B cell (primary cell): ENCODE data around the gene ITGB2. TPM values are rescaled to one million over a fixed set of nuclear protein-coding genes. Genes with fewer than 3 reads are reported as not detected.

Source experiments
- ATAC-seq: fragments of 200-7000 bp; cut with Tn5 transposase; one replicate; pipeline ENCODE4 v1.10.0; 2021; ENCODE audit warnings: low read depth, mild to moderate bottlenecking, moderate number of reproducible peaks, moderate library complexity
- CTCF ChIA-PET: fragments of 350-600 bp; sonication (Branson Sonifier 250); formaldehyde crosslinking; loops from one replicate; lab custom pipeline; 2021; ENCODE audit warnings: antibody characterized with exemption, inconsistent platforms; lab: Charles Lee
- POLR2A ChIA-PET: fragments of 350-600 bp; sonication (Branson Sonifier 250); formaldehyde crosslinking; loops from one replicate; lab custom pipeline; 2021; ENCODE audit warnings: antibody characterized with exemption; lab: Charles Lee
- DNase-seq: peaks from one replicate; pipeline ENCODE4 v3.0.0; 2013
- H2AFZ ChIP-seq: 2 replicates; pipeline ENCODE4 v1.6.1; 2012; ENCODE audit warnings: mild to moderate bottlenecking, low read depth, low read length; ENCODE audit not compliant: insufficient read depth, poor library complexity, severe bottlenecking
- H3K27ac ChIP-seq, 2 donors: 1 replicate in 1 of 2; 2 replicates in 1 of 2; pipeline ENCODE4 v1.5.1; 2012 to 2013; ENCODE audit warnings: low read length in 2 of 2, mild to moderate bottlenecking in 2 of 2, moderate library complexity in 1 of 2
- H3K27me3 ChIP-seq, 4 experiments: fragments of 200-600 bp in 1 of 4; sonication (generic) in 1 of 4; replicated peaks in 1 of 4; 1 replicate in 2 of 4; 2 replicates in 2 of 4; pipeline versions ENCODE4 v1.6.1 to v1.7.0; 2013 to 2016; ENCODE audit warnings: low read length in 3 of 4, mild to moderate bottlenecking in 2 of 4, mixed read lengths in 1 of 4, moderate library complexity in 1 of 4; ENCODE audit not compliant: insufficient read depth in 4 of 4, control insufficient read depth in 3 of 4; ENCODE audit errors: control extremely low read depth in 1 of 4
- H3K36me3 ChIP-seq, 2 experiments: replicated peaks in 1 of 2; 1 replicate in 1 of 2; 2 replicates in 1 of 2; pipeline versions ENCODE4 v1.6.1 to v1.7.1; 2013; ENCODE audit warnings: low read length in 1 of 2; ENCODE audit not compliant: insufficient read depth in 2 of 2, control insufficient read depth in 1 of 2; ENCODE audit errors: control extremely low read depth in 1 of 2, extremely low read depth in 1 of 2
- H3K4me1 ChIP-seq, 2 donors: fragments of 200-600 bp in 1 of 2; sonication (generic) in 1 of 2; 1 replicate in 1 of 2; 2 replicates in 1 of 2; pipeline versions ENCODE4 v1.5.1 to v1.6.1; 2013 to 2017; ENCODE audit warnings: low read length in 2 of 2; ENCODE audit not compliant: control insufficient read depth in 2 of 2, insufficient read depth in 2 of 2
- H3K4me2 ChIP-seq: replicated peaks from 2 replicates; pipeline ENCODE3; 2012; ENCODE audit warnings: mild to moderate bottlenecking, low read depth, low read length; ENCODE audit not compliant: poor library complexity, severe bottlenecking
- H3K4me3 ChIP-seq, 5 experiments: fragments of 200-600 bp in 1 of 5; sonication (generic) in 1 of 5; 1 replicate in 3 of 5; 2 replicates in 2 of 5; pipeline versions ENCODE4 v1.5.1 to v1.7.0; 2011 to 2016; ENCODE audit warnings: low read length in 4 of 5, mild to moderate bottlenecking in 4 of 5, low read depth in 2 of 5, control low read depth in 1 of 5, moderate library complexity in 1 of 5; ENCODE audit not compliant: insufficient read depth in 1 of 5; ENCODE audit errors: control extremely low read depth in 1 of 5, extremely low read depth in 1 of 5
- H3K79me2 ChIP-seq: fragments of 200-600 bp; sonication (generic); one replicate; pipeline ENCODE4 v1.6.0; 2016; ENCODE audit warnings: low read length; ENCODE audit not compliant: control insufficient read depth, insufficient read depth
- H3K9ac ChIP-seq: fragments of 200-600 bp; sonication (generic); 2 replicates; pipeline ENCODE4 v1.6.1; 2017; ENCODE audit warnings: mild to moderate bottlenecking, low read length, moderate library complexity
- H3K9me3 ChIP-seq, 3 donors: one replicate each; pipeline versions ENCODE4 v1.6.1 to v1.7.1; 2013; ENCODE audit warnings: low read length in 2 of 3; ENCODE audit not compliant: control insufficient read depth in 2 of 3, insufficient read depth in 1 of 3; ENCODE audit errors: control extremely low read depth in 1 of 3
- H4K20me1 ChIP-seq: 2 replicates; pipeline ENCODE4 v1.6.0; 2012; ENCODE audit warnings: mild to moderate bottlenecking, low read length; ENCODE audit not compliant: insufficient read depth, control insufficient read depth, poor library complexity, severe bottlenecking
- H3K27ac Mint-ChIP-seq: one replicate; pipeline ENCODE4 v1.8.0; 2021; ENCODE audit warnings: mixed read lengths
- H3K27me3 Mint-ChIP-seq: one replicate; pipeline ENCODE4 v1.8.0; 2021; ENCODE audit warnings: mixed read lengths
- H3K4me1 Mint-ChIP-seq: one replicate; pipeline ENCODE4 v1.8.0; 2021; ENCODE audit warnings: mixed read lengths
- H3K4me3 Mint-ChIP-seq: one replicate; pipeline ENCODE4 v1.8.0; 2021; ENCODE audit warnings: mixed read lengths
- H3K9me3 Mint-ChIP-seq: one replicate; pipeline ENCODE4 v1.8.0; 2022; ENCODE audit warnings: mixed read lengths; ENCODE audit not compliant: insufficient read depth
- CTCF ChIP-seq: fragments of 200-600 bp; IDR thresholded peaks from one replicate; pipeline ENCODE4 v1.8.0; 2022; ENCODE audit warnings: antibody characterized with exemption, mild to moderate bottlenecking
- EZH2 ChIP-seq: IDR thresholded peaks from 2 replicates; pipeline ENCODE4 v1.6.1; 2012; ENCODE audit warnings: borderline replicate concordance, low read depth, mild to moderate bottlenecking, moderate library complexity, low read length; ENCODE audit not compliant: insufficient read depth, poor library complexity, severe bottlenecking
- WGBS: methylation state at CpG from one replicate; pipeline ENCODE4 v1.1.5; 2013; ENCODE audit warnings: missing lambda C conversion rate; ENCODE audit not compliant: insufficient coverage; 5-methylcytosine and 5-hydroxymethylcytosine counted together
- intact Hi-C: fragments of 100-400 bp; cut with micrococcal nuclease; formaldehyde crosslinking; loops from one replicate; pipeline ENCODE4 v1.10.0; 2022
- polyA plus RNA-seq: library from polyadenylated mRNA; depleted of rRNA; stranded (reverse); fragments of >200 nt; gene quantifications from 2 replicates; pipeline ENCODE4 v1.2.3, GENCODE V29; 2012
- total RNA-seq, 2 donors: library from RNA; stranded (reverse); fragments of 120-200 nt in 1 of 2; gene quantifications; 1 replicate in 1 of 2; 2 replicates in 1 of 2; pipeline versions ENCODE4 v1.2.3 to v1.2.4, GENCODE V29; 2013 to 2022

Gene ITGB2
- total and polyA plus RNA-seq, 2 donors (not counting 1 experiment from before 2014, with no cell fraction given), result 102 to 368 TPM

GRCh38 chr21:44884097-44884496 is 36.6 kb downstream of the ITGB2 start:
- H3K4me3 Mint-ChIP-seq, result no peak overlapping the region
- H3K9me3 Mint-ChIP-seq, result no peaks in the 10 kb centered on the region
- H3K4me1 ChIP-seq, result peaks cover 29 to 34% of the 10 kb centered on the region in 2 donors
- H3K9ac ChIP-seq, result no peak overlapping the region
- no peaks in the 10 kb centered on the region for H3K9me3 ChIP-seq
- TF ChIP-seq EZH2 (no peak), CTCF (no peak)
- POLR2A ChIA-PET, result interaction anchor here (0.5 to 0.6 kb wide), 2 partner anchors 50 to 526 kb away, joined by 5 to 10 read pairs; no protein-coding TSS in a partner anchor
- no peak for DNase-seq
- no peaks in the 10 kb centered on the region for H3K79me2 ChIP-seq
- intact Hi-C loops, result no loop called here
- peaks cover 31% of the 10 kb centered on the region for H3K4me1 Mint-ChIP-seq
- no peaks in the 10 kb centered on the region for H3K27me3 Mint-ChIP-seq
- H3K27ac ChIP-seq, result peak overlapping the region in 1 of 2 donors; percentile 41
- H3K27me3 ChIP-seq, result no peaks in the 10 kb centered on the region
- no peak overlapping the region for H3K4me3 ChIP-seq
- H2AFZ ChIP-seq, result no peak overlapping the region
- no peak overlapping the region for H3K27ac Mint-ChIP-seq
- no peak overlapping the region for H3K4me2 ChIP-seq
- peaks cover 0 to 37% of the 10 kb centered on the region in 2 experiments for H3K36me3 ChIP-seq
- ATAC-seq, result no peak
- CTCF ChIA-PET, result interaction anchor here (0.9 to 2.0 kb wide), 3 partner anchors 8 to 11 kb away, joined by 3 to 7 read pairs (median 4); partner anchors contain the start of gene PTTG1IP
- 82% methylated on average over 6 of the region's 7 CpGs for WGBS
- peaks cover 12% of the 10 kb centered on the region for H4K20me1 ChIP-seq

GRCh38 chr21:44883250-44883649 is 37.4 kb downstream of the ITGB2 start:
- no peaks in the 10 kb centered on the region for H3K9me3 ChIP-seq
- no peak overlapping the region for H2AFZ ChIP-seq
- DNase-seq (no peak), ATAC-seq (no peak)
- peaks cover 12% of the 10 kb centered on the region for H4K20me1 ChIP-seq
- no peak overlapping the region for H3K4me2 ChIP-seq
- POLR2A ChIA-PET, result no interaction called here
- no peak overlapping the region for H3K27ac ChIP-seq
- no peak overlapping the region for H3K4me3 ChIP-seq
- TF ChIP-seq EZH2 (no peak), CTCF (no peak)
- peaks cover 36 to 43% of the 10 kb centered on the region in 2 donors for H3K4me1 ChIP-seq
- Mint-ChIP-seq H3K27me3 (no peaks in the 10 kb centered on the region), H3K4me1 (peaks cover 38% of the 10 kb centered on the region), H3K4me3 (no peak overlapping the region), H3K9me3 (no peaks in the 10 kb centered on the region), H3K27ac (no peak overlapping the region)
- CTCF ChIA-PET, result interaction anchor here (1.3 to 2.6 kb wide), 3 partner anchors 9 to 11 kb away, joined by 5 to 8 read pairs (median 7); partner anchors contain the start of gene PTTG1IP
- no peaks in the 10 kb centered on the region for H3K79me2 ChIP-seq
- no peaks in the 10 kb centered on the region for H3K27me3 ChIP-seq
- 96% methylated on average over 11 of the region's 11 CpGs for WGBS
- intact Hi-C loops, result no loop called here
- H3K9ac ChIP-seq, result no peak overlapping the region
- peaks cover 0 to 29% of the 10 kb centered on the region in 2 experiments for H3K36me3 ChIP-seq
